ENCODE results near the gene UBAC2.

- no peak for TF ChIP-seq RAD21 (IDR thresholded peaks at IDR 0.05)
- TF ChIP-seq MAX (IDR thresholded peaks at IDR 0.05) = no peak
- no peak for TF ChIP-seq CTCF (IDR thresholded peaks at IDR 0.05; ENCODE audit: low read depth, low read length, missing input control)
- TF ChIP-seq GABPA (IDR thresholded peaks at IDR 0.05 in 1 of 2, conservative IDR thresholded peaks at IDR 0.05 in 1 of 2) = no peak
- TF ChIP-seq REST (IDR thresholded peaks at IDR 0.05) = no peak
- TF ChIP-seq ATF3 (IDR thresholded peaks at IDR 0.05) = no peak
- TF ChIP-seq EGR1 (IDR thresholded peaks at IDR 0.05; ENCODE audit: low read depth in 2 of 2) = no peak
- TF ChIP-seq TAF1 (conservative IDR thresholded peaks at IDR 0.05) = no peak
- no peak for TF ChIP-seq NR2F2 (IDR thresholded peaks at IDR 0.05)
- TF ChIP-seq HNF4A (conservative IDR thresholded peaks at IDR 0.05) = no peak
- TF ChIP-seq ZBTB33 (IDR thresholded peaks at IDR 0.05) = no peak
- no peak for TF ChIP-seq JUND (IDR thresholded peaks at IDR 0.05)
- TF ChIP-seq YY1 (IDR thresholded peaks at IDR 0.05) = no peak
- no peak for TF ChIP-seq FOXA1 (IDR thresholded peaks at IDR 0.05)
Observed at GRCh38 chr13:99282264-99283231, 81.9 kb downstream of the UBAC2 start.
